Activated T-helper 9 cell treated with anti-CD3 and anti-CD28 coated beads, Interleukin-2, amount 50 U/mL, for 16 hours (primary cell): Measurements from ENCODE around the gene GRK5.
"Not testable (repeated sequence)": the region's sequence is repeated elsewhere in the genome, so short reads cannot be mapped to it uniquely, and the experiment has no call there.

Experiments
- DNase-seq: peaks from one replicate; pipeline ENCODE4 v3.0.0-alpha.2; 2020; ENCODE audit warnings: low read depth

The GRK5 gene

DNA sequence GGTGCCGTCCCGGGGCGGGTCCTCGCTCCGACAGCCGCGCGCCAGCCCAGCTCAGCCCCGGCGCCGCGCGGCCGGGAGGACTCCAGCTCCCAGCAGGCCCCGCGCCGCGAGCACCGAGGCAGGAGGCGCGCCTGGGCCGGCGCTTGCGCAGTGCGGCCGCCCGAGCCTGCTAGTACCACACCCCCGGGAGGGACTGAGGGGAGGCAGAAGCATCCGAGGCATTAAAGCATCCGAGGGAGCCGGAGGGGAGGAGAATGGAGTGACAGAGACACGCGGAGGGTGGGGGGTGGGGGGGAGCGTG lies at the start of gene GRK5:
TSS of gene GRK5 (plus strand) at position 206 of the 301 bp plus-strand sequence. CDS start 347 bp downstream, outside the sequence.
- peak; percentile 93 for DNase-seq

DNA sequence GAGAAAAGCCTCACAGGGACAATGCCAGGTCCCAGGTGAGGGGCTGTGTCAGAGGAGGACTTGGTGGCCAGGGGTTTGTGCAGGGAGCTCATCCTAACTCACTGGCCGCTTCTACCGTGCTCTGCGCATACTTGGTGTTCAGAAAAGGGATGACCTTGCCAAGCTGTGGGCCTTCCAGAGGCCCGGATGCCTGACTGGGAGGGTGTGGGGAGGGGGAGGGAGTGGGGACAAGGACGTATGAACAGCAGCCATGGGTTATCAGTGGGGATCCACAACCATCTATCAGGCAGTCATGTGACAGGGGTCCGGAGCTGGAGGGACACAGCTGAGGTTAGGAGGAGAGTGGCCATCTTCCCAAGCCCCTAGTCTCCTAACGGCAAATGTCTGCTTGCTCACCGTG lies 48.0 kb upstream of the GRK5 start:
- no peak for DNase-seq

DNA sequence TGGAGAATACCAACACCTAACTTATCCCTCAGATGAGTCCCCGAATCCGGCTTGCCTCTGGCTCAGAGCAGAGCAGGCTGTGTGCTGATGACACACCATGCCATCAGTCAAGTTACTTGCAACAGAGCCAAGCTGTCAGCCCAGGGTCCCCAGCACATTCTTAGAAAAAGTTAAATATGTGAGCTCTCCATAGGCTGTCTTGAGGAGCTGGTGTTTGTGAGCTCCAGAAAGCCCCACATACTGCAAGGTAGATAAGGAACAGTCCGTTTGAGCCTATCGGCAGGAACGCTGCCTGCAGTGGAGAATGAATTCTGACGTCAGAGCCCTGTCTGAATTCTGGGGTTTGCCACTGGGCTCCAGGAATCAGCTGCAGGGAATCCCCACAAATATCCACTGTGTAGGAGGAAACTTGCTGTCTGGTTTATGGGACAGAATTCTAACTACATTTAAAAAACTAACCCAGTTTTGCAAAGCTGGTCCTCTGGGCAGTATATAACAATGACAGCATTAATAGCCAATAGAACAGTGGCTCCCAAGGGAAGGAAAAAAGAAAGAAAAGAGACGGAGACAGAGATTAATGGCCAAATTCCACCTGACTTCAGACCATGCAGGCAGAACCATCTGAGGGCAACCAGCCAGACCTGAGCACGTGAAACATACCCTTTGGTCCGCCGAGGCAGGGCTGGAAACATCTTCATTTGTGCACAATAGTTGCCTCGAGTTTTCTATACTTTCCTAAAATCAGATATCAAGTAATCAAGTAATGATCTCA lies 45.5 kb upstream of the GRK5 start:
- no peak for DNase-seq

DNA sequence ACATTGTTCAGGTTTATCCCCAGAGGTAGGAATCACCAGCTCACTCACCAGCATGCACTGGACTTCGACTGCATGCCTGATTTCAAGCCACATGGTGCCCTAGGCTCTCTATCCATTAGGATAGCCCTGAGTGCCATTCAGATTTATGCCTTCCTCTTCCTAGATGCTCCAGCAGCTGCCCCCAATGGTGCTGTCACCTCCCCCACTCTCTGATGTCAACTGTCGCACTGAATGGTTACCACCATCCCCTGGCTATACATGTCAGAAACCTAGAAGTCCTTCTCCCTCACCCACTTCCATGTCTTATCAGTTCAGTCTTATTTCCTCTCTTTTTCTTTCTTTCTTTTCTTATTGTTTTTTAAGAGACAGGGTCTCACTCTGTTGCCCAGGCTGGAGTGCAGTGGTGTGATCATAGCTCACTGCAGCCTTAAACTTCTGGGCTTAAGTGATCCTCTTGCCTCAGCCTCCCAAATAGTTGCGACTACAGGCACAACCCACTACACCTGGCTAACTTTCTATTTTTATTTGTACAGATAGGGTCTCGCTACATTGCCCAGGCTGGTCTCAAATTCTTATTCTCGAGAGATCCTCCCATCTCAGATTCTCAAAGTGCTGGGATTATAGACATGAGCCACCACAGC lies 44.8 kb upstream of the GRK5 start:
- DNase-seq, result no peak

DNA sequence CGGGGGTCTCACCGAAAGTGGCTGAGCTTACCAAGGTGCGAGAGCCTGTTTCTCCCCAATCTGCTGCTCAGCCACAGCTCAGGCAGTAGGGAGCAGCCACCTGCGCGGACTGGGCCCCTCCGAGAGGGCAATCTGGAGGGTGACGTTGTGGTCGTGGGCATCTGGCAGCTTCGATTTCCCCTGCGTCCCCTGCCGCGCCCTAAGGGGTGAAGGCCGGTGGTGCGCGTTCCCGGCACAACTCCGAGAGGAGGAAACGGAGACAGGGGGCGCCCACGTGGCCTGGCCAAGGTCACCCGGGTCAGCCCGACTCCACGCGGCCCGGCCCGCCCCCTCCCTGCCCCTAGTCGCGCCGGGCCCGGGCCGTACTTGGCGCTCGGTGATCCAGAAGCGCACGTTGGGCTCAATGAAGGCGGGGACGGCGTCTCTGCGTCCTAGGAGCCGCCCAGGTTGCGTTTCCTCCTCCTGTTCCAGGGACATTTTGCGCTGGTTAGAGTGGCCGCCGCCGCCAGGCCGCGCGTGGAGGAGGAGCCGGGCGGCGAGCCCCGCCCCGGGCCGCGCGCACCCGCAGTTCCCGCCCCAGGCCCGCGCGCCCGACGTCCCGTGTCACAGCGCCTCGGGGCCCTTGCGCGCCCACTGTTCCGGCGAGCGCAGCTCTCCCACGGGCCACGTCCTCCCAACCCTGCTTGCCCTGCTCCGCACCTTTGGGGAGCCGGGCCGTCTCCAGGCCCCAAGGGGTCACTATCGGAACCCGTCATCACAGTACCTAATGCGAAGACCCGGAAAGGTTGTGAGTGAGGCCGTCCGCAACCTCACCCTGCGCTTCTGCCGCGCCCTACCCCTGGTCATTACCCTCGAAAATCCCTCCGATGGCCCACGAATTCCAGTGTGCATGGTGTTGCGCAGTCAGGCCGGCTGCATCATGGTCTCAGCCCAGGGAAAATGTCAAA lies 41.9 kb upstream of the GRK5 start, which contains the start of gene SFXN4:
TSS of gene SFXN4 (minus strand) at position 544 of the 947 bp plus-strand sequence. CDS start at position 477, 67 bp downstream.
- peak; percentile 74 for DNase-seq

DNA sequence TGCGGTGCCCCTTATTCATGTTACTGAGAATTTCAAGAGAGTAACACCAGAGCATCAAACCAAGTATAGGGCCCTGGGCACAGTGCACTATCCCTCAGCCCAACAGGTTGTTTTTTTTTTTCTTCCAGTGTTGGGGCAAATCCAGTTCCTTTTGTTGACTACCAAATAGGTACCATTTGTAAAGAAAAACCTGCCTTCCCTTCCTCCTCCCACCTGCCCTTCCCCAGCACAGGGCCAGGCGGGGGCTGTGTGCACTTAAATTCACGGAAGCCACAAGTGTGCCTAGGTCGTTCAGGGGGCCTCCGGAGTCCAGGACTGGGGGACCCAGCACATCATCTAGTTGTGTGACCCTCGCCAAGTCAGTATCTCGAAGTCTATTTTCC lies 41.3 kb upstream of the GRK5 start:
- no peak for DNase-seq

DNA sequence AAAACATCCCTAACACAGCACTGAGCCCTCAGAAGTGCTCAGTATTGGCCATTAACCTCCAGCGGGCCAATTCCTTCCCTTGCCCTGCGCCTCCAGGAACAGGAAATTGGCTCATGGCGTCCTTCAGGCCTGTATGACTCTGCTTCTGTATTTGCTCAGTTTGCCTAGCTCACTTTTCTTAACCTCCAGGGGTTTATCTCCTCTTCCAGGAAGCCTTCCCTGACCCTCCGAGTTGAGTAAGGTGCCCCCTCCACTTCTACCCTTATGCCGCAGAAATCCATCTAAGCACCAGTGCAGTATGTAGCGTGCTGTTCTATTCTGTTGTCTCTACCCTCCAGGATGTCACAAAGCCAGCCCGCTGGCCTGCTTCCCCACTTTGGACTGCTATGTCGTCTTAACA lies 40.8 kb upstream of the GRK5 start:
- DNase-seq, result no peak

DNA sequence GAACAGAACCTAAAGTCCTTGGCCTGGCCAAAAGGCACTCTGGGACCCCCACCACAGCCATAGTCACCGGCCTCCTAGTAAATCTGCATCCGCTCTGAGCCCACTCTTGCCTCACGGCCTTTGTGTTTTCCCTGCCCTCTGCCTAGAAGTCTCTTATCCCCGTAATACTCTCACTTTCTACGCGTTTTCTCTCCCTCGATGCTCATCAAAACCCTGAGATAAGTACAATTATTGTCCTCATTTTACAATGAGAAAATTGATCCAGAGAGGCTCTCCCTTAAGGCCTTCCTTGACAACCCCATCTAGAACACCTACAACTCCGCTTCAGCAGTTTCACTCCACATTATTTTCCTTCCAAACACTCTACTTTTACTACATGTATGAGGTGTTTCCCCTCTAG lies 40.3 kb upstream of the GRK5 start:
- DNase-seq, result no peak

DNA sequence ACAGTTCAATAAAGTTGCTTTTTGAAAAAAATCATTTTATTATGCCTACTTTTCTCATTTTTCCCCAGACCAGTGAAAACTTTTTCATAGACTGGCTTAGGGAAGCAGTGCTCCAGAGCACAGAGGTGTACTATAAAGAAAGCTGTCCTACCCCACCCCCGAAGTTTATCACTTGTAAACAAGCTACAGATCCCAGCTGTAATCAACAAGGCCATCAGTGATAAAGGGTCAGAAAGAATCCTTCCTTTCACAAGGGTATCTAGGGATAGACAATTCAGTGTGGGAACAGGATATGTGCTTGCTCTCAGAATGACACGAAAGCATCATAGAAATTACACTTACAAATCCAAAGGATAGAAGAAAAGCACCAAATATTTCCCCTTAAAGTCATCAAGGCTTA lies 33.3 kb upstream of the GRK5 start:
- no peak for DNase-seq

DNA sequence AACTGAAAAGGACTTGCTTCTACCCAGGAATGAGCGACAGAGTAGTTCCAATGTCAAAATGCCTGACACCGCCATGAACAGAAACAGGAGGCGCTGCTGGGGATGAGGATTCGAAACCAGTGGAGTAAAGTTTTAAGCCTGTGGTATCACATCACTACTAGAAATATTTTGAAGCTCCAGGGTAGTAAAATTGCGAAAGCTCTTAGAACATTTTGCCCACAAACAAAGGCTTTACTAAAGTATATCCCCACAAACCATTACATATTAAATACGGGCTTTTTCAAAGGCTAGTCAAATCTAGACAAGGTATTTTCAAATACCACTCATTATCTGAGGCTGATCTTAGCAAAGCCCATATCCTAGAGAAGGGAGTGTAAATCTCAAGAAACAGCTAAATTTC lies 31.2 kb upstream of the GRK5 start:
- DNase-seq, result no peak

DNA sequence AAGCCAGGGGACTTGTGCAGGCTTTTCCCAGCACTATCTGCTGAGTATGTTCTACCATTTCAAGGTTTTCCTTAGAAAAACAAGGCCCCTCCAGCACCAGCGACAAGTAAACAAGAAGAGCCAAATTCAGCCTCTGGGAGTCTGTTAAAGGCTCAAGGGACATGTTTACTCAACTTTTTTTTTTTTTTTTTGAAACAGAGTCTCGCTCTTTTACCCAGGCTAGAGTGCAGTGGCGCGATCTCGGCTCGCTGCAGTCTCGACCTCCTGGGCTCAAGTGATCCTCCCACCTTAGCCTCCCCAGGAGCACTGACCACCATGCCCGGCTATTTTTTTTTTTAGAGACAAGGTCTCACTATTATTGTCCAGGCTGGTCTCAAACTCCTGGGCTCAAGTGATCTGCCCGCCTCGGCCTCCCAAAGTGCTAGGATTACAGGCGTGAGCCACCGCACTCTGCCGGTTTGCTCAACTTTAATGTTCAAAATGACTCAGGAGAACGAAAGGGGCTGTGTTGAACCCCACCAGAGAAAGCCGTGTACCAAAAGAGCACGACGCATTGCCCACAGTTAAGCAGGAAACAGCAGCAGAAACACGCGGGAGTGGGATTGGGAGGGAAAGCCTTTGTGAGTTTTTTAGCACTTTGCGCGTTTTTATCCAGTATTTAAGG lies 29.5 kb upstream of the GRK5 start:
- DNase-seq, result peak; percentile 9

DNA sequence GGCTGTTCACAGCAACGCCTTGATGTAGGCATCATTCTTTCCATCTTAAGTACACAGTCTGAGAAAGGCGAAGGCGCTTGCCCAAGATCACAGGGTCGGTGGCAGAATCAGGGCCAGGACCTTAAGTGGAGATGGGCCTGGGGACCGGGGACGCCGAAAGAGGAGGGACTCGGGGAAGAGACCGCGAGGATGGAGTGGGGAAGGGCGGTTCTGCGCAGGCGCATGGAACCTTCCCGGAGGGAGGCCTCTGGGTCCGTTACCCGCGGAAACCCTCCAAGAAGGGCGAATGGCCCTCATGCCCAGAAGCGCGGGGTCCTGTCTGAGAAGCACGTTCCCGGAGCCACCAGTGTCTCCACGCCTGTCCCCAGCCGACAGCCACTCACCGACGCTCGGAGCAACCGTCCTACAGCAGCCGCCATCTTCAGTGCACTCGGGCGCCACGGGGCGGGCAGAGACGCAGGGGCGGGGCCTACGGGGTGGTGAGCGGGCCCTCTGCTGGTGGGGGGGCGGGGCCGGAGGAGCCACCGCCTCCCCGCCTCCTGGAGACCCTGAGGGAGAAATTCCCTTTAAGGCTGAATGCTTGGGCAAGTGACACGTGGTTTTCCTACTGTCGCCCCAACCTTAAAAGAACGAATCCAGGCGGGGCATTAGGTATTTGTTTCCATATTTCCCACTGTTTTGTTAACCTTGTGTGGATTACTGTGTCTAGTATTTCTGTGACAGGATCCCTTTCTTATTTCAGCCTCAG lies 28.8 kb upstream of the GRK5 start, which contains the start of gene PRDX3:
TSS of gene PRDX3 (minus strand) at position 441 of the 748 bp plus-strand sequence. CDS start at position 419, 22 bp downstream.
- peak; percentile 90 for DNase-seq

DNA sequence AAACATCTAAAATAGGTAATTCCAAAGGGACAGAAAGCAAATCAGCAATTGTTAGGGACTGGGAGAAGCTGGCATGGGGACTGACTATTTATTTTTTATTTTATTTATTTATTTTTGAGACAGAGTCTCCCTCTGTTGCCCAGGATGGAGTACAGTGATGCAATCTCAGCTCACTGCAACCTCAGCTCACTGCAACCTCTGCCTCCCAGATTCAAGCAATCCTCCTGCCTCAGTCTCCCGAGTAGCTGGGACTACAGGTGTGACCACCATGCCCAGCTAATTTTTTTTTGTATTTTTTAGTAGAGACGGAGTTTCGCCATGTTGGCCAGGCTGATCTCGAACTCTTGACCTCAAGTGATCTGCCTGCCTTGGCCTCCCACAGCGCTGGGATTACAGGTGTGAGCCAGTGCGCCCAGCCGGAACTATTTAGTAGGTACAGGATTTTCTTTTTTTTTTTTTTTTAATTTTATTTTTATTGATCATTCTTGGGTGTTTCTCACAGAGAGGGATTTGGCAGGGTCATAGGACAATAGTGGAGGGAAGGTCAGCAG lies 26.4 kb upstream of the GRK5 start:
- not testable (repeated sequence) for DNase-seq

DNA sequence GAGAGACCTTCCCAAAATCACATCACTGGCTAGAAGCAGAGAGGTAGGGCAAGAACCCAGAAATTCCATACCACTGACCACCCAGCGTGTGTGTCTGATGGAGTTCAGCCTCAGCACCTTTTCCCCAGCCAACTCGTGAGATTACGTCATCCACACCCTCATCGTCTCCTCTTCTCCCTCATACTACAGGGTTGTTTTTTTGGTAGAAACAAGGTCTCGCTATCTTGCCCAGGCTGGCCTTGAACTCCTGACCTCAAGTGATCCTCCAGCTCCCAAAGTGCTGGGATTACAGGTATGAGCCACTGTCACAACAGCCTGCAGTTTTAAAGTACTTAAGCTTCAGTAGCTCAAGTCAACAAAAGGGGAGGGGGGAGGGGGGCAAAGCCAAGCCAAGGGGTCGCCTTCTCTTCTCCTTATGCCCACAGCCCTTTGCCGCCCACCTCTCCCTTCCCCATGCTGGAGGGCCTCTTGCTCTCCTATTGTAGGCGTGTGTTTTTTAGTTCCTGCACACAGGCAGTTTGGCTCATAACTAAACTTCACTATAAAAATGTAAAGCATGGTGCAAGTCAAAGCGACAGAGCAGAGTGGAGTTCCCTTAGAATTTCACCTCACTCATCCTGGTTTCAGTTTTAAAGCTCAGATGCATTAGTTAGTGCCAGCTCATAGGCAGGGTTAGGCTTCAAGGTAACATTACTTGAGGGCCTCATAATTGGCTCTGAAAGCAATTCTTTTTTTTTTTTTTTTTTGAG lies 23.5 kb upstream of the GRK5 start:
- DNase-seq, result no peak

DNA sequence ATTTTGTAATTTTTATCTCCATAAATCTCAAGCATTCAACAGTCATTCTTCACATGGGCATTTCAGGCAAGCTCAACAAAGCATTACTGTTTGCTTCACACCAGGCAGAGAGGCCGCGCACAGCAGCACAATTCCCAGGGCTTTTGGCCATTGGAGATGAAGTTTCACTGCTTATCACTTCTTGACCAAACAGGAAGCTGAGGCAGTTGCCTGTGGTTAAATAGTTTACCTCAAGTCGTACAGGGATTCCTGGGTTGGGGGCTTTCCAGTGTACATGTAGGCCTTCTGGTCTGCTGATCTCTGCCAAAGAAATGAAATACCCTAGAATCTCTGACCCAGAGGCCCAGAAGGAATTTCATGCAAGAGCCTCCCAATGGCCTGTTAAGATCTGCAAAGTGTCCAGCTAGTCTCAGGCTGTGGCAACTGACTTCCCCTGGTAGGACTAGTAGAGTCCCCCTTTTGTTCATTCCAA lies 17.5 kb upstream of the GRK5 start:
- no peak for DNase-seq

DNA sequence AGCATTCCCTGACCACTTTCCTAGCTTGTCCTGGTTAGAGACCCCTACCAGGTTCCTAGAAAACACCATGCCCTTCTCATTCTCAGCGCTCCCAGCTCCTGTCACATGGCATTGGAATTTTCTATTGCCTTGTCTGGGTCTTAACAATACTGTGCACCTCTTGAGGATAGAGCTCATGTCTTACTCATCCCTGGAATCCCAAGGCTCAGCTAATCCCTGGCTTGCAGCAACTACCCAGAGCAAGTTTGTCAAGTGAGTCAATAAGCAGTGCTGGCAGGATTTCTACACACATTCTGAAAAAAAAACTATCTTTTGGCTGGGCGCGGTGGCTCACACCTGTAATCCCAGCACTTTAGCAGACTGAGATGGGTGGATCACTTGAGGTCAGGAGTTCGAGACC lies 17.0 kb upstream of the GRK5 start:
- DNase-seq, result no peak

DNA sequence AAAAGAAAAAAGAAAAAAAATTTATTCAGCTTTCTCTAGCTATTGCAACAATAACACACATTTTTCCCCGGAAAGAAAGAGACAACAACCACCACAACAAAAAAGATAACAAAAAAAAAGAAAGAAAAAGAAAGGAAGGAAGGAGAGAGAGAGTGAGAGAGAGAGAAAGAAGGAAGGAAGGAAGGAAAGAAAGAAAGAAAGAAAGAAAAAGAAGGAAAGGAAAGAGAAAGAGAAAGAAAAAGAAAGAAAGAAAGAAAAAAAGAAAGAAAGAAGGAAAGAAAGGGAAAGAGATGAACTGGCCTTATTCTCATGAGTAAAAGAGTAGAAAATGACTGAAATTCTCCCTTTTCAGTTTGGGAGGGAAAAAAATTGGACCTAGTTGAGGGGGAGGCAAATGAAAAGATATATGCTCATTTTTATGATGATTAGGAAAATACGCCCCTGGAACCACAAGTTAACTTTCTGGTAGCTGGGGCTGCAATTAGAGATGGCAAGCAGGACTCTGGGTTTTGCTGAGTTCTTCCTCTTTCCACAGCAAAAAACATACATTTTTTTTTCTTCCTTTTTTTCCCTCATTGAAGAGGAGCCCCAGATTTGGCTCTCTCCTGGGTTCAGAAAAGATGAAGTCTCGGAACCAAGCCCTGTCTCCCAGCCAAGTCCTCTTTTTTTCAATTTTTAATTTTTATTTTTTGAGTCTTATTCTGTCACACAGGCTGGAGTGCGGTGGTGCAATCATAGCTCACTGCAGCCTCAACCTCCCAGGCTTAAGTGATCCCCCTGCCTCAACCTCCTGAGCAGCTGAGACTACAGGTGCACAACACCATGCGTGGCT lies 16.2 kb upstream of the GRK5 start:
- DNase-seq, result no peak

DNA sequence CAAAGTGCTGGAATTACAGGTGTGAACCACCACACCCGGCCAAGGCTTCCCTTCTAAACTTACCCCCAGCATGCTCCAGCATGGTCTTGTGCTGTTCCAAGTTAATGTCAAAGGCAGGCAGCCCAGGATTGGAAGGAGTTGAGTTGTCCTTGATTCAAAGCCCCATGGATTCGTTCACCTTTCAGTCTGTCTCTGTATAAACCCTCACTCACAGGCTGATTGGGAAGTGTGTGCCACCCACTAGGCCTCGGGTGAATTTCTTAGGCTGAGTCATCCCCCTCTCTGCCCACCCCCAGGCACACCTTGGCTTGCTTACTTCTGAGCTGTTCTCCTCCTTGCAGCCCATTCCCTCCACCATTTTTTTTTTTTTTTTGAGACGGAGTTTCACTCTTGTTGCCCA lies 15.5 kb upstream of the GRK5 start:
- no peak for DNase-seq

DNA sequence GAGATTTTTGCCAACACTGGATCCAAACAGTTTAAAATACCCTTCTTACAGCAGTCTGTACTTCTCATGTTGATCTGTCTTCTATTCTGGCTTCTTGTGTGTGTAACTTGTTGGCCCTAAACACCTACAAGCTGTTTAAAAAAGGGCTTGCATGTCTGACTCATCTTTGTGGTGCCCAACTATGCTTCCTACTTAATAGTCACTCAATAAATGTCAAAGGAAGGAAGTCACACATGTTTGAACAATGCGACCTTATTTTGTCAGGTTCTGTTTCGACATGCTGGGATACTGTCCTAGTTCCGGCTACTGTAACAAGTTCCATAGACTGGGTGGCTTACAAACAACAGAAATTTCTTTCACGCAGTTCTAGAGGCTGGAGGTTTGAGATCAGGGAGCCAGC lies 9.4 kb upstream of the GRK5 start:
- no peak for DNase-seq
